Measurements from ENCODE around the gene CSDE1.
"Not testable (repeated sequence)": the region's sequence is repeated elsewhere in the genome, so short reads cannot be mapped to it uniquely, and the experiment has no call there.

Gene CSDE1

GRCh38 chr1:114757455-114758255, at the start of gene CSDE1:
TSS of gene CSDE1 (minus strand) at chr1:114757984. CDS start at chr1:114739890, 18,094 bp downstream.
- DNase-seq (ENCODE audit: low spot score), result peak; percentile 93

DNA sequence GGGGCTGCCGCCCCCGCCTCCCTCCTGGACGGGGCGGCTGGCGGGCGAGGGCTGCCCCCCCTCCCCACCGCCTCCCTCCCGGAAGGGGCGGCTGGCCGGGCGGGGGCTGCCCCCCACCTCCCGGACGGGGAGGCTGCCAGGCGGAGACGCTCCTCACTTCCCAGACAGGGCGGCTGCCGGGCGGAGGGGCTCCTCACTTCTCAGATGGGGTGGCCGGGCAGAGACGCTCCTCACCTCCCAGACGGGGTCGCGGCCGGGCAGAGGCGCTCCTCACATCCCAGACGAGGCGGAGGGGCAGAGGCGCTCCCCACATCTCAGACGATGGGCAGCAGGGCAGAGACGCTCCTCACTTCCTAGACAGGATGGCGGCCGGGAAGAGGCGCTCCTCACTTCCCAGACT, 46.7 kb upstream of the CSDE1 start:
- DNase-seq (ENCODE audit: low spot score), result not testable (repeated sequence)

- no peak for DNase-seq (ENCODE audit: low spot score)
Measured at GRCh38 chr1:114803001-114803400, 45.2 kb upstream of the CSDE1 start.

- no peak for DNase-seq (ENCODE audit: low spot score)
Measured at GRCh38 chr1:114794038-114794437, 36.3 kb upstream of the CSDE1 start.

DNA sequence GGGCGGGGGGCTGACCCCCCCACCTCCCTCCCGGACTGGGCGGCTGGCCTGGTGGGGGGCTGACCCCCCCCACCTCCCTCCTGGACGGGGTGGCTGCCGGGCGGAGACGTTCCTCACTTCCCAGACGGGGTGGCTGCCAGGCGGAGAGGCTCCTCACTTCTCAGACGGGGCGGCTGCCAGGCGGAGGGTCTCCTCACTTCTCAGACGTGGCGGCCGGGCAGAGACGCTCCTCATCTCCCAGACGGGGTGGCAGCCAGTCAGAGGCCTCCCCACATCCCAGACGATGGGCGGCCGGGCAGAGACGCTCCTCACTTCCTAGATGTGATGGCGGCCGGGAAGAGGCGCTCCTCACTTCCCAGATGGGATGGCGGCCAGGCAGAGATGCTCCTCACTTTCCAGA, 32.8 kb upstream of the CSDE1 start:
- not testable (repeated sequence) for DNase-seq (ENCODE audit: low spot score)

DNA sequence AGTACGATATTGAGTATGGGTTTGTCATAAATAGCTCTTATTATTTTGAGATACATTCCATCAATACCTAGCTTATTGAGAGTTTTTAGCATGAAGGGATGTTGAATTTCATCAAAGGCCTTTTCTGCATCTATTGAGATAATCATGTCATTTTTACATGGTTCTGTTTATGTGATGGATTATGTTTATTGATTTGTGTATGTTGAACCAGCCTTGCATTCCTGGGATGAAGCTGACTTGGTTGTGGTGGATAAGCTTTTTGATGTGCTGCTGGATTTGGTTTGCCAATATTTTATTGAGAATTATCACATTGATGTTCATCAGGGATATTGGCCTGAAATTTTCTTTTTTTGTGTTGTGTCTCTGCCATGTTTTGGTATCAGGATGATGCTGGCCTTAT, 28.7 kb upstream of the CSDE1 start:
- DNase-seq (ENCODE audit: low spot score), result not testable (repeated sequence)

DNA sequence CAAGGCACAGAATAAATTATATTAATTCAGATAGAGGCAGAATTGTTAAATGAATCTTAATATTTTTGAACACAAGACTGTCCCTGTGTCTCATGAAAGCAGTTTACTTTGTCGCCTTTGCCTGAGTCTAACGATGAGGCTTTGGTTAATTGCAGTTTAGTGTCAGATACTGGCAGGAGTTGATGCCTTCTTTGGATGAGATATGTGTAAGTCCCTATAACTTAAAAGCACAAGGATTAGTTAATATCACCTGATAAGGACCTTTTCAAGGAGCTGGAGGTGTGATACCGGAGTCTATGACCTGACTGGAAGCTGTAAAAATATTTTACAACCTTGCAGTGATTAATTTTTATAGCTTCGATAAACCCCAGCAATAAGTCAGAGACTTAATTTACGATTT, 24.7 kb upstream of the CSDE1 start:
- no peak for DNase-seq (ENCODE audit: low spot score)

DNA sequence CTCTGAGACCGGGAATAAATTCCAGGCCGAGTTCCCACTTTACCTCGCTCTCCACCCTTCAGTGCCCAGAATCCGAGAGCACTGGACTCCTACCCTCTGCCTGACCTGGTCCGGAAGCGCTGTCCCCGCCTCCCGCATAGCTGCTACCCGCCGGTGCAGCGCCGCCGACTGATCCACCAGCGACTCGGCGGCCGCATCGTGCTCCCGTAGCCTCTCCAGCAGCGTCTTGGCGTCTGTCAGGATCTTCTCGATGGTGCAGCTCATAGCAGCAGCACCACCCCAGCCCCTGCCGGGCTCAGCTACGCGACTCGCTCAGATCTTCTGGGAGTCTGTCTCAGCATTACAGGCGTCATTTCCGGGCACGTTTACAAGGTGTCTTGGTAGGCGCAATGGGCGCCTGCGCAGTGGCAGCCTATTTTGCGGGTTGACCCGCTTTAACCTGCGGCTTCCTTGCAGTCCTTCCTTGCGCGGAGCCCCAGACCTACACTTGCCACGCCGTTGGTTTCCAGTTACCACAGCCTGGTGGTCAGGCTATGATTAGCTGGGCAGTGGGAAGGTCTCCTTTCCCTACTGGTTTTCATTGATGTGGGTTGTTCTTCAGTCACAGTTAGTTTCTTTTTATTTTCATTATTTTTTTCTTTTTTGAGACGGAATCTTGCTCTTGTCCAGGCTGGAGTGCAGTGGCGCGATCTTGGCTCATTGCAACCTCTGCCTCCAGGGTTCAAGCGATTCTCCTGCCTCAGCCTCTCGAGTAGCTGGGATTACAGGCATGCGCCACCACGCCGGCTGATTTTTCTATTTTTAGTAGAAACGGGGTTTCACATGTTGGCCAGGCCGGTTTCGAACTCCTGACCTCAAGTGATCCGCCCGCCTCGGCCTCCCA, 22.8 kb upstream of the CSDE1 start, which contains the start of gene SIKE1:
Gene SIKE1 (minus strand): TSS at position 342 of the 883 bp plus-strand sequence. CDS start 78 bp downstream, at position 264.
- DNase-seq (ENCODE audit: low spot score), result peak; percentile 92

DNA sequence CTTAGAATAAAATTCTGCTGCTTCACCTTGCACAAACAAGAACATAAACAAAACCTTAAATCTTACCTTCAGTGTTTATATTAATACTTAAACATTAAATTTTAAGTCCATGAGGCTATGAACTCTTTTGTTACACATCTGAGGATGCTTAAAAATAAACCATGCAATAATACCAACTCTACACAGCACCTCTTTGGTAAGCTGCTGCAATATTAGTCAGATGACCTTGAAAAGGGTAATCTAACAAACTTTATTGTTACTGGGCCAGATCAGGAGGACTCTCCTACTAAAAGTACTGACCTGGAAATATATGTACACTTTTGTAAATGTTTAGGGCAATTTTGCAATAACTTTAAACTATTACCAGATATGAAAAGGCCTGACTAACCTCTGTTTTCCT, 21.9 kb upstream of the CSDE1 start:
- no peak for DNase-seq (ENCODE audit: low spot score)

DNA sequence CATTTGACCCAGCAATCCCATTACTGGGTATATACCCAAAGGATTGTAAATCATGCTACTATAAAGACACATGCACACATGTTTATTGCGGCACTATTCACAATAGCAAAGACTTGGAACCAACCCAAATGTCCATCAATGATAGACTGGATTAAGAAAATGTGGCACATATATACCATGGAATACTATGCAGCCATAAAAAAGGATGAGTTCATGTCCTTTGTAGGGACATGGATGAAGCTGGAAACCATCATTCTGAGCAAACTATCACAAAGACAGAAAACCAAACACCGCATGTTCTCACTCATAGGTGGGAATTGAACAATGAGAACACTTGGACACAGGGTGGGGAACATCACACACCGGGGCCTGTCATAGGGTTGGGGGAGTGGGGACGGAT, 18.9 kb upstream of the CSDE1 start:
- DNase-seq (ENCODE audit: low spot score), result not testable (repeated sequence)

DNA sequence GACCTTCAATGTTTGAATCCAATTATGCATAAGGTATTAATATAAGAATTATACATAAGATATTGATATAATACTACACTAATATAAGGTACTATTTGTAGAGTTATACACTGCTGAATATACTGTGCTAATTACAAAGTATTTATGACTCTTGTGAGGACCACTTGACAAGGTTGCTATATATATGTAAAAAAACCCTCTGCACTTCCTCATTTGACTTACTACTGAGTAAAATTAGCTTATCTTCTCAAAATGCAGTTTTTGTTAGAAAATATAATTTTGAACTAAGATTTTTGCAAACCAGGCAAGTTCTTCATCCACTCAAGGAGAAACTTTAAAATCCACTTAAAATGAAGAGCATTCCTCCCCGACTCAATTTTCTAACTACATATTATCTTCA, 14.2 kb upstream of the CSDE1 start:
- no peak for DNase-seq (ENCODE audit: low spot score)

GRCh38 chr1:114770989-114771388, 13.2 kb upstream of the CSDE1 start:
- no peak for DNase-seq (ENCODE audit: low spot score)

DNA sequence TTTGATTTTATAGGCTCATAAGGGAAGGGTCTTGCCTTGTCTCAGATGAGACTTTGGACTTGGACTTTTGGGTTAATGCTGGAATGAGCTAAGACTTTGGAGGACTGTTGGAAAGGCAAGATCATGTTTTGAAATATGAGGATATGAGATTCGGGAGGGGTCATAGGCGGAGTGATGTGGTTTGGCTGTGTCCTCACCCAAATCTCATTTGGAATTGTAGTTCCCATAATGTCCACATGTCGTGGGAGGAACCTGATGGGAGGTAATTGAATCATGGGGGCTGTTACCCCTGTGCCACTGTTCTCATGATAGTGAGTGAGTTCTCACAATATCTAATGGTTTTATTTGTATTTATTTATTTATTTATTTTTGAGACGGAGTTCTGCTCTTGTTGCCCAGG, 6.9 kb upstream of the CSDE1 start:
- DNase-seq (ENCODE audit: low spot score), result no peak

- DNase-seq (ENCODE audit: low spot score), result peak; percentile 15
Measured at GRCh38 chr1:114758256-114758832, 560 bp upstream of the CSDE1 start.

GRCh38 chr1:114756949-114757454, 782 bp downstream of the CSDE1 start:
- DNase-seq (ENCODE audit: low spot score), result peak; percentile 41

DNA sequence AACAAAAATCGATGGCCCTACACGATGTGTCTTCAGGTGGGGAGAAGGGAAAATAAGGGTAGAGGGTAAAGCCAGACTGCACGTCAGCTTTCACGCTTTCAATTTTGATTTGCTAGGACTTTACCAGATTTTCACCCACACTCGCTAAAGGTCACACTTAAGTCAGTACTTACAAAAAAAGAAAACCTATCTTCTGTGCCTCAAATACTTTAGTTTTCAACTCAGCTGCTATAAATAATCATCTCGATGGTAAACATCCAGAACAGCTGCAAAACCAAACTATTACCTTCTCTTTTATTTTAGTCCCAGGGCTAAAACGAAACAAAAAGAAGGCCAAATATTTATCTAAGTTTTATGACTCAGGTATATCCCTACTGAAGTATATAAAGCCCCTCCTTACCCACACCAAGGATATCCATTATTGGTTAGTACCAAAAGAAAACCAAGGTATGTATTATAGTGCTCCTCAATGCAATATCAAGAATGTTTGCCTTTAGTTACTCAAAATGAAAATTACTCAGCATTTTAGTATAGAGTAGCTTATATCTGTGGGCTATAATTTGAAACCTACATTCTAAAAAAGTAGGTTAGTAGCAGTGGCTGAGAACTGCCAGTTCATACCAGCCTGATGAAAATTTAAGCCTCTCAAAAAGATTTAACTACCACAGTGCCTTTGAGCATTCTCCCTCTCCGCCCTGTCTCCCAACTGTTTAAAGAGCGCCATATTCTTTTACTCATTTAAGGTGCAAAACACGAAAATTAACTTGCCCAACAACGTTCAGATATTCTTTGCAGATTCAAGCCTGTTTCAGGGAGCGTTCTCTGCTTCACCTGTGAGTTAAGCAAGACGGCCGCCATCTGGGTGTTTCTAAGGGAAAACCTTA, 1.5 kb downstream of the CSDE1 start:
- no peak for DNase-seq (ENCODE audit: low spot score)

DNA sequence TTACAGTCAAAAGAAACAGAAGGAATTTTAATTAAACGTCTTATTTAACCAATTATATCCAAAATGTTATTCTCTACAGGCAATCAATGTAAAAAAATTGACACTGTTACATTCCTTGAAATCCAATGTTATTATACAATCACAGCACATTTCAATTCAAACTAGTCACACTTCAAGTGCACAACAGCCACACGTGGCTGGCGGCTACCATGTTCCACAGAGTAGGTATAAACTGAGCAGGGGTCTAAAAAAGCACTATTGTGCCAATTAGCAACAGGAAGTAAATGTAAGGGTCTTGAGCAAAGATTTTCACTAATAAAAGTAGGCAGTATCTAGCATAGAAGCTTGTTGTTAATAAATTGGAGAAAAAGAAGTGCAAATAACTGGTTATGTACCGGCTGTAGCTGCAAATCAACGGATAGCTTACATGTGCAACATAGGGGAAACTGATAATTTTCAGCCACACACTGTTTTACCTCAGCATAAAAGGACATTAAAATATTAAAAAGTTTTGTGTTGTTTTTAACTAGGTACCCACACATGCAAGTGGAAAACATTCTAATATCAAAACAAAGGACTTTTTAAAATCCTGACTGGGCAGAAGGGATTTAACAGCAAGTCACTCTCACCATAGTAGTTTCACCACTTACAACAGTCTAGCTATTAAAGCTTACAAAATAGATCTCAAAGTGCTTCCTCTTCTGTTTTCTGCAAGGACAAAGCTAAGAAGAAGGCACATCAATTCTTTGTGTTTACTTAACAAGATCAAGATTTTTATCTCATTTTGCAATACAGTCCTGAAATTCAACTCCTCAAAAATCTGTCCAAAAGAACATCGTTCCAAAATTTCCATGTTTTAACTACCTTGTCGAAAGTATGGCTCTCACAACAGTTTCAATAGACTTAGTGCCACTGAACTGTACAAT, 2.5 kb downstream of the CSDE1 start:
- DNase-seq (ENCODE audit: low spot score), result no peak

DNA sequence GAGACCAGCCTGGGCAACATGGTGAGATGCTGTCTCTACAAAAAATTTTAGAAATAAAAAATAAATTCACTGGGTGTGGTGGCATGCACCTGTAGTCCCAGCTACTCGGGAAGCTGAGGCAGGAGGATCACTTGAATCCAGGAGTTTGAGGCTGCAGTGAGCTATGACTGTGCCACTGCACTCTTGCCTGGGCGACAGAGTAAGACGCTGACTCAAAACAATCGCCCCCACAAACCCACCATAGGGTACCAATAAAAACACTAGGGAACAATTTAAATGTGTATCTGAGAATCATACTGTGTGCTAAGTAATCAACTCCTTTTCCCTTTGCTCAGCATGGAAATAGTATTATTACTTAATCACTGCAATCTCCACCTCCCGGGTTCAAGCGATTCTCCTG, 4.1 kb downstream of the CSDE1 start:
- not testable (repeated sequence) for DNase-seq (ENCODE audit: low spot score)

GRCh38 chr1:114753143-114753542, 4.6 kb downstream of the CSDE1 start:
- no peak for DNase-seq (ENCODE audit: low spot score)

DNA sequence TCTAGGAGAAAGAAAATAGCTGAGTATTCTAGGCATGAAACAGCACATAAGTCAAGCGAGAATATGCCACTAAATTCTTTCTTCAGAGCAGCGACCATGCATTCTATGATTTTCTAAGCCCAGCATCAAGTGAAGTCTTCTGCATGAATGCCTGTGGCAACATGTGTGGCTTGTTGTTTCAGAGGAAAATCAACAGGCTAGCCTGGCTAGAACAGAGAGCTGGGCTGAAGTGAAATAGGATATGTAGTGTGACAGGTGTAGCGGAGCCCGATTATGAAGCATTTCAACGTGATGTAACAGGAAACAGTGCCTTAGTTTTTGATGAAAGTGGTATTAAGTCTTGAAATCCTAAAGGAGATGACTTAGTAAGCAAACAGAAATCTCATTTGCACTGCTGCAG, 7.0 kb downstream of the CSDE1 start:
- DNase-seq (ENCODE audit: low spot score), result no peak
